OCI-LY7 (cell line): Measurements from ENCODE around the gene FAM221B. TPM values are rescaled to one million over a fixed set of nuclear protein-coding genes. Genes with fewer than 3 reads are reported as not detected.

Source experiments
- BruUV-seq: library from RNA; stranded (reverse); fragments of 400-500 nt; replicated peaks from 2 replicates; lab custom pipeline; 2021; lab: Mats Ljungman, UMichigan
- CTCF ChIA-PET: fragments of 300-600 bp; sonication (Branson Sonifier 250); formaldehyde crosslinking; loops from one replicate; lab custom pipeline; 2022; ENCODE audit warnings: antibody characterized with exemption; ENCODE audit not compliant: unreplicated experiment; lab: Charles Lee
- POLR2A ChIA-PET: fragments of 300-600 bp; sonication (Branson Sonifier 250); formaldehyde crosslinking; loops from one replicate; lab custom pipeline; 2022; ENCODE audit warnings: antibody characterized with exemption; lab: Charles Lee
- DNase-seq: peaks from one replicate; pipeline ENCODE4 v3.0.0-alpha.2; 2015; ENCODE audit warnings: low spot score
- H2AFZ ChIP-seq: fragments of 200-600 bp; sonication (generic), shearing (Covaris generic); 2 replicates; pipeline ENCODE4 v1.6.1; 2014; ENCODE audit warnings: mild to moderate bottlenecking, antibody characterized with exemption, low read length, moderate library complexity
- H3K27ac ChIP-seq: fragments of 200-600 bp; sonication (generic); 2 replicates; pipeline ENCODE4 v1.5.1; 2014; ENCODE audit warnings: mixed run types, low read depth, mild to moderate bottlenecking, moderate library complexity, low read length, inconsistent platforms; ENCODE audit not compliant: poor library complexity, severe bottlenecking
- H3K36me3 ChIP-seq: fragments of 200-600 bp; sonication (generic); 2 replicates; pipeline ENCODE4 v1.6.1; 2014; ENCODE audit warnings: mild to moderate bottlenecking, antibody characterized with exemption, low read length, moderate library complexity, mixed read lengths; ENCODE audit not compliant: insufficient read depth
- H3K4me1 ChIP-seq: fragments of 200-600 bp; sonication (generic); 2 replicates; pipeline ENCODE4 v1.5.1; 2014; ENCODE audit warnings: mild to moderate bottlenecking, low read length; ENCODE audit not compliant: insufficient read depth, poor library complexity, severe bottlenecking
- H3K4me2 ChIP-seq: fragments of 200-600 bp; sonication (generic); 2 replicates; pipeline ENCODE4 v1.6.1; 2014; ENCODE audit warnings: mild to moderate bottlenecking, low read length
- H3K4me3 ChIP-seq: fragments of 200-600 bp; sonication (generic); 2 replicates; pipeline ENCODE4 v1.5.1; 2014; ENCODE audit warnings: mild to moderate bottlenecking, low read depth, low read length; ENCODE audit not compliant: poor library complexity, severe bottlenecking
- H3K79me2 ChIP-seq: fragments of 200-600 bp; sonication (generic); 2 replicates; pipeline ENCODE4 v1.6.1; 2016; ENCODE audit warnings: low read depth, mild to moderate bottlenecking, low read length, moderate library complexity, mixed read lengths; ENCODE audit not compliant: insufficient read depth
- H3K9me2 ChIP-seq: fragments of 200-600 bp; sonication (generic); 2 replicates; pipeline ENCODE4 v1.6.1; 2016; ENCODE audit warnings: mild to moderate bottlenecking, low read length, mixed read lengths; ENCODE audit not compliant: insufficient read depth
- H3K9me3 ChIP-seq: fragments of 200-600 bp; sonication (generic); 2 replicates; pipeline ENCODE4 v1.6.1; 2014; ENCODE audit warnings: mild to moderate bottlenecking, mixed run types, low read length, mixed read lengths
- H4K20me1 ChIP-seq: fragments of 200-600 bp; sonication (generic); 2 replicates; pipeline ENCODE4 v1.6.1; 2014; ENCODE audit warnings: mild to moderate bottlenecking, antibody characterized with exemption, low read length, moderate library complexity, mixed read lengths; ENCODE audit not compliant: insufficient read depth
- EZH2phosphoT487 ChIP-seq: fragments of 200-600 bp; sonication (generic); IDR thresholded peaks from 2 replicates; pipeline ENCODE4 v1.6.1; 2018; ENCODE audit warnings: low read depth, borderline replicate concordance, mild to moderate bottlenecking, mixed run types, antibody characterized with exemption, low read length, moderate library complexity, mixed read lengths
- intact Hi-C: fragments of 100-400 bp; cut with micrococcal nuclease; formaldehyde crosslinking; loops from one replicate; pipeline ENCODE4 v1.10.0; 2022; ENCODE audit not compliant: unreplicated experiment
- total RNA-seq, 2 experiments: library from RNA; depleted of rRNA in 1 of 2; stranded (reverse); fragments of >200 nt in 1 of 2; shearing (Covaris generic) in 1 of 2; gene quantifications; 2 replicates each; pipeline ENCODE4 v1.2.3, GENCODE V29; 2014 to 2022
- TF ChIP-seq, protein P1 (sequence below): fragments of 200-600 bp; sonication (generic); conservative IDR thresholded peaks from 2 replicates; pipeline ENCODE4 v1.5.1; 2014; ENCODE audit warnings: mild to moderate bottlenecking, antibody characterized with exemption, low read length, moderate library complexity, mixed read lengths

FAM221B gene
- total RNA-seq, 2 experiments from 2014 or later, result not detected

DNA sequence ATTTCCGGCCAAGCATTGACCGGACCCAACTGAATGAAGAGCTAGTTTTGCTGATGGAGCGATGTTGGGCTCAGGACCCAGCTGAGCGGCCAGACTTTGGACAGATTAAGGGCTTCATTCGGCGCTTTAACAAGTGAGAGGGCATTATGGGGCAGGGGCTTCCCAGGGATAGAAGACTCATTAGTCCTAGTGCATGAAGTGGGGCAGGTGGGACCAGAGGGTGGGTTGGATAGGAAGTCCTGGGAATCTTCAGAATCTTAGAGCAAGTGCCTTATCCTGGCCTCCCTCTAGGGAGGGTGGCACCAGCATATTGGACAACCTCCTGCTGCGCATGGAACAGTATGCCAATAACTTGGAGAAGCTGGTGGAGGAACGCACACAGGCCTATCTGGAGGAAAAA lies 22.4 kb downstream of the FAM221B start:
- Histone ChIP-seq H2AFZ (no peak overlapping the region), H3K9me3 (no peaks in the 10 kb centered on the region), H3K27ac (no peak overlapping the region), H3K79me2 (no peaks in the 10 kb centered on the region), H3K4me1 (no peaks in the 10 kb centered on the region), H4K20me1 (no peaks in the 10 kb centered on the region), H3K36me3 (peaks cover 9% of the 10 kb centered on the region; the same call in 1 of the 2 replicates), H3K4me2 (no peak overlapping the region), H3K9me2 (no peaks in the 10 kb centered on the region), H3K4me3 (no peak overlapping the region)
- no peak for DNase-seq
- intact Hi-C loops, result no loop called here
- ChIA-PET POLR2A (no interaction called here), CTCF (no interaction called here)
- no TSS peak for BruUV-seq
- TF ChIP-seq, protein P1, sequence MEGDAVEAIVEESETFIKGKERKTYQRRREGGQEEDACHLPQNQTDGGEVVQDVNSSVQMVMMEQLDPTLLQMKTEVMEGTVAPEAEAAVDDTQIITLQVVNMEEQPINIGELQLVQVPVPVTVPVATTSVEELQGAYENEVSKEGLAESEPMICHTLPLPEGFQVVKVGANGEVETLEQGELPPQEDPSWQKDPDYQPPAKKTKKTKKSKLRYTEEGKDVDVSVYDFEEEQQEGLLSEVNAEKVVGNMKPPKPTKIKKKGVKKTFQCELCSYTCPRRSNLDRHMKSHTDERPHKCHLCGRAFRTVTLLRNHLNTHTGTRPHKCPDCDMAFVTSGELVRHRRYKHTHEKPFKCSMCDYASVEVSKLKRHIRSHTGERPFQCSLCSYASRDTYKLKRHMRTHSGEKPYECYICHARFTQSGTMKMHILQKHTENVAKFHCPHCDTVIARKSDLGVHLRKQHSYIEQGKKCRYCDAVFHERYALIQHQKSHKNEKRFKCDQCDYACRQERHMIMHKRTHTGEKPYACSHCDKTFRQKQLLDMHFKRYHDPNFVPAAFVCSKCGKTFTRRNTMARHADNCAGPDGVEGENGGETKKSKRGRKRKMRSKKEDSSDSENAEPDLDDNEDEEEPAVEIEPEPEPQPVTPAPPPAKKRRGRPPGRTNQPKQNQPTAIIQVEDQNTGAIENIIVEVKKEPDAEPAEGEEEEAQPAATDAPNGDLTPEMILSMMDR, result no peak
- TF ChIP-seq EZH2phosphoT487, result no peak

DNA sequence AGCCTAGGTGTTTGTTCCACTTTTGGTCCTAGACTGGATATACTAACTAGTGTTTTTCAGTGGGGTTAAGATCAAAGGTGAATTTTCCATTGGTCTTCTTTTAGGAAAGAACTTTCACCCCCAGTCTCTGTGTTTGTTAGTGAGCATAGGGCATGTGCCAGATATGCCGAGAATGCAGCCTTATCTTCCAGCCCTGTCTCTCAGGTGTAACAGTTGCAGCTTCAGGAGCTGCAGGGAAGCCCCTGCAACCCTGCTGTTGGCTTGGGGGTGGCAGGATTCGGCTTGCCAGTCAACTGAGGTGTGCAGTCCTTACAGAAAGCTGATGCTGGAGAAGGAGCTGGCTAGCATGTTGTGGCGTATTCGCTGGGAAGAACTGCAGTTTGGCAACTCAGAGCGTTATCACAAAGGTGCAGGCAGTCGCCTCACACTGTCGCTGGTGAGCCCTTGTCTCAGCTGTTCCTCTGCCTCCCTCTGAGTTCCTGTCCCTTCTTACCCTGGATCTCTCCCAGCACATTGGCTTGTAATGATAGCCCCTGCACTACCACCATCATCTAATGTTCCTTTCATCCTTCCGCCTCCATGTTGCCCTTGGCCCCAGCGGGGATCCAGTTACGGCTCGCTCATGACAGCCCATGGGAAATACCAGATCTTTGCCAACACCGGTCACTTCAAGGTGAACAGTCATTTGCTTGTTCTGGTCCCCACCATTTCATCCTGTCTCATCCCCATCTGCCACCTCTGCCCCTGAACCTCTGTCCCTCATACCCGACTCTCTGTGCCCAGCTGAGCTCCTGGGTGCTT lies 27.0 kb downstream of the FAM221B start:
- peaks cover 9% of the 10 kb centered on the region; the same call in 1 of the 2 replicates for H3K36me3 ChIP-seq
- H3K4me3 ChIP-seq, result no peak overlapping the region
- H3K79me2 ChIP-seq, result no peaks in the 10 kb centered on the region
- BruUV-seq, result no TSS peak
- H4K20me1 ChIP-seq, result no peaks in the 10 kb centered on the region
- no peaks in the 10 kb centered on the region for H3K4me1 ChIP-seq
- no peak for DNase-seq
- H2AFZ ChIP-seq, result no peak overlapping the region
- intact Hi-C loops, result no loop called here
- H3K4me2 ChIP-seq, result no peak overlapping the region
- no peaks in the 10 kb centered on the region for H3K9me2 ChIP-seq
- H3K9me3 ChIP-seq, result no peaks in the 10 kb centered on the region
- no peak overlapping the region for H3K27ac ChIP-seq
- POLR2A ChIA-PET, result no interaction called here
- TF ChIP-seq, protein P1, result no peak
- TF ChIP-seq EZH2phosphoT487, result no peak
- CTCF ChIA-PET, result no interaction called here

DNA sequence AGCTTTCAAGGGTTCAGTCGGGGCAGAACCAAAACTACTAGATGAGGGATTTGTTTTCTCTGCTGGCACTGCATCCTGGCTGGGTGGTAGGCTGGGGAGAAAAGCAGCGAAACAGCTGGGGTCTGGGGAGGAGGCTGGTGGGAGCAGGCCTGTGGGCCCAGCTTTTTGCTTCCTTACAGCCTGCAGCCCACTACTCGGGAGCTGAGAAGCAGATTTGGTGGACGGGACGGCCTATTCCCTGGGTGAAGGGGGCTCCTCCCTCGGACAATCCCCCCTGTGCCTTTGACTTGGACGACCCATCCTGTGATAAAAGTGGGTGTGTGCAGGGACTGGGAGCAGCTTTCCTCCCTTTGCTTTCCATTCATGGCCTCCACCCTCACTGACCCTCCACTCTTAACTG lies 28.0 kb downstream of the FAM221B start:
- Histone ChIP-seq H3K4me2 (no peak overlapping the region), H3K27ac (no peak overlapping the region), H2AFZ (no peak overlapping the region), H3K9me3 (no peaks in the 10 kb centered on the region), H3K4me3 (no peak overlapping the region), H3K79me2 (no peaks in the 10 kb centered on the region), H4K20me1 (no peaks in the 10 kb centered on the region), H3K9me2 (no peaks in the 10 kb centered on the region), H3K4me1 (no peaks in the 10 kb centered on the region), H3K36me3 (peaks cover 1% of the 10 kb centered on the region; the same call in 1 of the 2 replicates)
- POLR2A ChIA-PET, result no interaction called here
- no TSS peak for BruUV-seq
- intact Hi-C loops, result no loop called here
- DNase-seq, result no peak
- CTCF ChIA-PET, result no interaction called here
- TF ChIP-seq, protein P1, result no peak
- no peak for TF ChIP-seq EZH2phosphoT487
